ENCODE measurements around the gene CALHM5.
"Not testable (repeated sequence)": the region's sequence is repeated elsewhere in the genome, so short reads cannot be mapped to it uniquely, and the experiment has no call there.

CALHM5 gene

DNA sequence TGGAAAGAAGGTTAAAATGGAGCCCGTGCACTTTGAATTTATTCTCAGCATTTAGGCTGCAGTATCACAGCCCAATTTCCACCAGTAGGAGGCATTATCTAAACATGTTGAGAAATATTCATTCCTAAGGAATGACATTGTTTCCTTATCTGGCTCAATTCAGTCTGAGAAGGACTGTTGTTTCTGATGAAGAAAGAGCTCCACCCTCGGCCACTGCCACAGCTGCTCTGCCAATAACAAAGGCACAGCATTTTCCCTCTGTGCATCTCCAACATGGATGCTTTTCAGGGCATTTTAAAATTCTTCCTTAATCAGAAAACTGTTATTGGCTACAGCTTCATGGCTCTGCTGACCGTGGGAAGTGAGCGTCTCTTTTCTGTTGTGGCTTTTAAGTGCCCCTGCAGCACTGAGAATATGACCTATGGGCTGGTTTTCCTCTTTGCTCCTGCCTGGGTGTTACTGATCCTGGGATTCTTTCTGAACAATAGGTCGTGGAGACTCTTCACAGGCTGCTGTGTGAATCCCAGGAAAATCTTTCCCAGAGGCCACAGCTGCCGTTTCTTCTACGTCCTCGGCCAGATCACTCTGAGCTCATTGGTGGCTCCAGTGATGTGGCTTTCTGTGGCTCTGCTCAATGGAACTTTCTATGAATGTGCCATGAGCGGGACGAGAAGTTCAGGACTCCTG lies at the start of gene CALHM5:
TSS of gene CALHM5 (plus strand) at position 216 of the 687 bp plus-strand sequence. CDS start at position 274, 58 bp downstream.
- DNase-seq: no peak

DNA sequence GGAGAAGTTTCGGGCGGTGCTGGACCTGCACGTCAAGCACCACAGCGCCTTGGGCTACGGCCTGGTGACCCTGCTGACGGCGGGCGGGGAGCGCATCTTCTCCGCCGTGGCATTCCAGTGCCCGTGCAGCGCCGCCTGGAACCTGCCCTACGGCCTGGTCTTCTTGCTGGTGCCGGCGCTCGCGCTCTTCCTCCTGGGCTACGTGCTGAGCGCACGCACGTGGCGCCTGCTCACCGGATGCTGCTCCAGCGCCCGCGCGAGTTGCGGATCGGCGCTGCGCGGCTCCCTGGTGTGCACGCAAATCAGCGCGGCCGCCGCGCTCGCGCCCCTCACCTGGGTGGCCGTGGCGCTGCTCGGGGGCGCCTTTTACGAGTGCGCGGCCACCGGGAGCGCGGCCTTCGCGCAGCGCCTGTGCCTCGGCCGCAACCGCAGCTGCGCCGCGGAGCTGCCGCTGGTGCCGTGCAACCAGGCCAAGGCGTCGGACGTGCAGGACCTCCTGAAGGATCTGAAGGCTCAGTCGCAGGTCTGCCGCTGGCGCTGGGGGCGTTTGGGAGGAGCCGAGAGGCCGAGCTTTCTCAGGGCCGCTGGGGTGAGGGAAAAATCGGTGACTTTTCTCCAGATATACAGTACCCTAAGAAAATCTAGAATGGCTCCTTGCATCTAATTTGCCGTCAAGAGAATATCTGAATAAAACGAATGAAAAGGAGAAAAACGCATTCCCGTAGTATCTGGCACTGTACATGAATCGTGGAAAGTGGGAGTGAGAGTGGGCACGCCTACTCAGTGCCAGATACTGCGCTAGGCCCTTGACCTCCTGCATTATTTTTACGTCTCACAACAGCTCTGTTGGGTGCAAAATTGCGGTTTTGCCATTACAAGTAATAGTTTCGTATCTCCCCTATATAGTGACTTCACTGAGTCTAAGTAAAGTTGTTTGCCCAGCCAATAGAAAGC lies 49.2 kb upstream of the CALHM5 start:
- peak; percentile 48 for DNase-seq

DNA sequence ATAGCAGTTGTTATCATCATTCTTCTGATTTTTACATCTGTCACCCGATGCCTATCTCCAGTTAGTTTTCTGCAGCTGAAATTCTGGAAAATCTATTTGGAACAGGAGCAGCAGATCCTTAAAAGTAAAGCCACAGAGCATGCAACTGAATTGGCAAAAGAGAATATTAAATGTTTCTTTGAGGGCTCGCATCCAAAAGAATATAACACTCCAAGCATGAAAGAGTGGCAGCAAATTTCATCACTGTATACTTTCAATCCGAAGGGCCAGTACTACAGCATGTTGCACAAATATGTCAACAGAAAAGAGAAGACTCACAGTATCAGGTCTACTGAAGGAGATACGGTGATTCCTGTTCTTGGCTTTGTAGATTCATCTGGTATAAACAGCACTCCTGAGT lies 48.1 kb upstream of the CALHM5 start:
- no peak for DNase-seq

DNA sequence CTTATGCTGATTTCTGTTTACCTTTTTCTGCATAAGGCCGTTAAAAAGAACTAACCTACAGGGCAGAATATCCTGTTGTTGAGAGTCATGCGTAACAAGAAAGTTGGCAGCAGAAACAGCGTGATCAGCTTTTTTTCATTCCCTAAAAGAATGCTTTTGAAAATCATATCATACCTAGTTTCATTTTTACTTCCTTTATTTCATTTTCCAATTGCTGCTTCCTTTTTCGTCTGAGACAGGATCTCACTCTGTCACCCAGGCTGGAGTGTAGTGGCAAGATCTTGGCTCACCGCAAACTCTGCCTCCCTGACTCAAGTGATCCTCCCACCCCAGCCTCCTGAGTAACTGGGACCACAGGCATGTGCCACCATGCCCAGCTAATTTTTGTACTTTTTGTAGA lies 46.2 kb upstream of the CALHM5 start:
- no peak for DNase-seq

DNA sequence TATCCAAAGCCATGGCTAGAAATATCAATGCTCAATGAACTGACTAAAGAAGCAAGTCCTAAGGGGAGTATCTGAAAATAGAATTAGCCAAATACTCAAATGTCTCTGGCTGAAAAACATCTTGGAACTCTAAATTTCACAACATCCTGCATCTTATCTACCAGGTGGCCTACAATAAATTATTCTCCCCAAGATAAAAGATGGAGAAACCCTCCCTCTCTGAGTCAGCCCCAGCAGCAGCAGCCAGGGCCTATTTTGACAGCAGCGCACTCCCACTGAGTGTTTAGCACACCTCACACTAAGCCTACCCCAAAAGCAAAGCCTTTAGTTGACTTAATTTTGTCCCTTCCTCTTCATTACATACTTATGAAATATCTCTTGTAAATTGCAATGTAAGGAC lies 44.3 kb upstream of the CALHM5 start:
- no peak for DNase-seq

DNA sequence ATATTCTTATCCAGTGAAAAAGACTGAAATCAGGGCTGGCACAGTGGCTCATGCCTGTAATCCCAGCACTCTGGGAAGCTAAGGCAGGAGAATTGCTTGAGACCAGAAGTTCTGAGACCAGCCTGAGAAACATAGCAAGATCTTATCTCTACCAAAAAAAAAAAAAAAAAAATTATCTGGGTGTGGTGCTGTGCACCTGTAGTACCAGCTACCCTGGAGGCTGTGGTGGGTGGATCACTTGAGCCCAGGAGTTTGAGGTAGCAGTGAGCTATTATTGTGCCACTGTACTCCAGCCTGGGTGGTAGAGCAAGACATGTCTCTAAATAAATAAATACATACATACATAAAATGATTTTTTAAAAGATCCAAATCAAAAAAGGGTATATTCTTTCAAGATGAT lies 43.9 kb upstream of the CALHM5 start:
- no peak for DNase-seq

DNA sequence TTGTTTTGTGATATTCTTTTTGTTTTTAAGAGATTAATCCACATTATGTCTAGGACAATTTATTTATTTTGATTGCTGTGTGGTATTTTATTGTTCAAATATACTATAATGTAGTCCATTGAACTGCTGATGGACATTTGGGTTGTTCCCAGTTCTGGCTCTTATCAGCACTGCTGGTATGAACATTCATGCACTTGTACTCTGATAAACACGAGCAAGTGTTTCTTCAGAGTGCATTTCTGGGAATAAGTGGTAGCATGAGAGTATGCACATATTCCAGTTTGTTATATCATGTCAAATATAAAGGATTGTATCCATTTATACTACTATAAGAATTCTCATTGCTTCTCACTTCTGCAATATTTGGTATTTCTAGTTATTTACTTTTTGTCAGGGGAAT lies 43.1 kb upstream of the CALHM5 start:
- DNase-seq: no peak

- DNase-seq: peak; percentile 41
Measured at GRCh38 chr6:116471531-116471930, 39.9 kb upstream of the CALHM5 start.

- DNase-seq: no peak
Measured at GRCh38 chr6:116472706-116473105, 38.7 kb upstream of the CALHM5 start.

DNA sequence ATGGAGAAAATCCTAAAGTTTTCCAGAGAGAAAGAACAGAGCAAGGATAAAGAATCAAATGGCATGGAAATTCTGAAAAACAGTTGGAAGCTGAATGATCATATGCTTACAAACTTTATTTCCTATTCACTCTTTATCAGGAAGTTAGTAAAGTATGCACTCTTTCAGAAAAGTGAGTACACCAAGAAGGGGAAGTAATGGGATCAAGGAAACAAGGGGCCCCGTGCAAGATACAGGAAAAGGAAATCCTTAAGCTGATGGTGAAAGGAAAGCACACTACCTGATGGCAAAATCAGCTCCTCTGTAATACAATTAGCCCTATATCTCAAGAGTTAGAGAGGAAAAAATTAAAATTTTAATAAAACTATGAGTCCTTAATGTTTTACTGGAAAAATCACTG lies 36.3 kb upstream of the CALHM5 start:
- no peak for DNase-seq

DNA sequence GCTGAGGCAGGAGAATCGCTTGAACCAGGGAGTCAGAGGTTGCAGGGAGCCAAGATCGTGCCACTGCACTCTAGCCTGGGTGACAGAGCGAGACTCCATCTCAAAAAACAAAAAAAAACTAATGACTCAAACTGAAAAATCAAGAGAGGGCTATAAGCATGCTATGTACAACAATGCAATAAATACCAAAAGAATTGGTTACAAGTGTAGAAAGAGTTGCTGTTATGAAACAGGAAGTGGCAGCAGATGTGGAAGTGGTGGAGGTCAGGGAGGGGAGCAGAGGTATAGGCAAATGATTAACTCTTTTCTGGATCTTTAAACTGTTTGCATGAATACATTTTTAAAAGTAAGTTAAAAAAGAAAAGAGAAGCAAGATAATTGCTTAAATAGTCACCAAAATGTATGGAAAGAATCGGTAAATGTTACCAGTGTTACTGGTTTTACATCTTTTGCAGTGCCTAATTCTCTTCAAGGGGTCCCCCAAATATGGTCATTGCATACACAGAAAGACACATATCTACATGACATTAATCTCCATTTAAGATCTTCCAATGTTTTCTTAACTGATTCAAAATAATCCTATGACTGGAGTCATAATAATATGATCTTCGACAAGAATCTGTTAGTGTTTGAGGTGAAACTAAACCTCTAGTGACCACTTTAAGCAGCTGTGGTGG lies 35.3 kb upstream of the CALHM5 start:
- DNase-seq: no peak

- DNase-seq: no peak
Measured at GRCh38 chr6:116482780-116483179, 28.7 kb upstream of the CALHM5 start.

- DNase-seq: no peak
Measured at GRCh38 chr6:116483616-116484015, 27.8 kb upstream of the CALHM5 start.

DNA sequence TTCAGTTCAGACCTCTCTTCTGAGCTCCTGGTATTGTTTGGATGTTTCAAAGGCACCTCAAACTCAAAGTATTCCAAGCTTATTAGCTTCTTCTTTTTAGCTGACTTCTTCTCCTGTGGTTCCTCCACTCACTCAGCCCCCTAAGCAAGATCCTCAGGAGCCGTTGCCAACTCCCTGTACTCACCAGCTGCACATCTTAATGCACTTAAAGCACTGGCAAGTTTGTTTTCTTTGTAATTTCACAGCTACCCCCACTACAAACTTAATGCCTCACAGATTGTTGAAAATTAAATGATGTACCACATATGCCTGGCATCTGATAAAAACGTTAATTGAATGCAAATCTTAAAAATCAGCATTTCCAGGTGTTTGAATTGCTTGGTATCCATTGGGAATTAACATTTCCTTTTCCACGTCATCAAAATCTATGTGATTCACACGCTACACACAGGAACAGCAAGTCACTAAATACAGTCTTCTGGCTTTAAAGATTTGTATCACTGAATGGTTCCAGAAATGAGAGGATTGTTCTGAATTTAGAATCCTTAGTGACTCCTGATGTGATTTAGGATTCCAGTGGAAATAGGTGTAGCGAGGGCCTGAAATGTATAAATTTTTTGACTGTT lies 25.8 kb upstream of the CALHM5 start:
- no peak for DNase-seq

- no peak for DNase-seq
Measured at GRCh38 chr6:116491610-116492330, 19.7 kb upstream of the CALHM5 start.

DNA sequence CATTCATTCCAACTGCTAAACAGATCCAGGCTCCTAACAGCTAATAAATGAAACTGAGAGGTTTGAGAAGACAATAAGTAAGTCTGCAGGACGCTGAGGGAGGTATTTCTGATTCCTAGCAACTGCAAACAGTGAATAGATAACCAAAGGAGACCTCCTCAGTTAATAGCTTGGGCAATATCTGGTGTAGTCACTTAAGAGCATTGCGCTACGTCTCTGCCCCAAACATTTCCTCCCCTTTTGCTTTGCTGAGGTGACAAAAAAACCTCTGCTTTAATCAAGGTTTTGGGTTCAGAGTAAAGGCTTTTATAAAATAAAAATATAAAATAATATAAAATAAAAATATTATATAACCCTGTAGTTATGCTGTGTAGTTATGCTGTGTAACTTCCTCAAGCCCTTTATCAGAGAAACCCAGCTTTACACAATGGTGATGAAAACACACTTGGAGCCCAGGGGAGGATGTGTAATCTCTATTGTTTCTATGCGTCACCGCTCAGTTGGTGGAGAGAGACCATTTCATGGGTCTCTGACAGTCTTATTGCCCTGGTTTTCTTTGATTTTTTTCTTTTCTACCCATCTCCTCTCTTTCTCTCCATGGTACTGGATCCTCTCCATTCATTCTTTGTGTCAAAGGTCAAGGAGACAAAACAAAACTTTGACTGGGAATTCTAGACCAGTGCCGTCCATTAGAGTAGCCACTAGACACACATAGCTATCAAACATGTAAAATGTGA lies 18.9 kb upstream of the CALHM5 start:
- no peak for DNase-seq

GRCh38 chr6:116495161-116495560 lies 16.3 kb upstream of the CALHM5 start:
- not testable (repeated sequence) for DNase-seq

GRCh38 chr6:116497113-116497676 lies 14.2 kb upstream of the CALHM5 start:
- DNase-seq: no peak

GRCh38 chr6:116500969-116501433 lies 10.4 kb upstream of the CALHM5 start:
- DNase-seq: no peak

- DNase-seq: no peak
Measured at GRCh38 chr6:116507324-116507723, 4.1 kb upstream of the CALHM5 start.

DNA sequence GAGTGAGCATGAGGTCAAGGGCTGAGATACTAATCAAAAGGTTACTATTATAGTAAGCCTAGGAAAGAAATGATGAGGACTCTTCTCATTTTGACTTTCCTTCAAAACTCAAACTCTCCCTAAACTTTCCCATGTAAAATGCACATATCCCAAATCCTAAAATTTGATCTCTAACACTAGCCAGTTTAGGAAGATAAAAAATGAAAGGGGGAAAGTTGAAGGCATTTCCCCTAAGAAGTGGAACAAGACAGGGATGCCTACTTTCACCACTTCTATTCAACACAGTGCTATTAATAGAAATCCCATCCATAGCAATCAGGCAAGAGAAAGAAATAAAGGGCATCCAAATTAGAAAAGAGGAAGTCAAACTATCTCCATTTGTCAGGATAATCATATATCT lies 2.9 kb upstream of the CALHM5 start:
- no peak for DNase-seq
